22Rv1 (cell line): ENCODE measurements around the gene RPP30.
A peak's percentile ranks its signal among the peaks of the same experiment; 100 is the strongest.

Experiments
- H3K27ac ChIP-seq: fragments of 450-650 bp; 2 replicates; pipeline ENCODE4 v1.5.1; 2017
- CTCF ChIP-seq: fragments of 450-650 bp; IDR thresholded peaks from 2 replicates; pipeline ENCODE4 v1.5.1; 2017; ENCODE audit warnings: mild to moderate bottlenecking
- ZFX ChIP-seq: fragments of 450-650 bp; IDR thresholded peaks from 2 replicates; pipeline ENCODE4 v1.6.1; 2017; ENCODE audit warnings: antibody characterized with exemption, borderline replicate concordance

Gene RPP30

GRCh38 chr10:90924552-90924951 lies 52.8 kb downstream of the RPP30 start:
- no peak for TF ChIP-seq CTCF
- TF ChIP-seq ZFX: no peak
- H3K27ac ChIP-seq: no peak overlapping the region

GRCh38 chr10:90925079-90926029 lies 53.6 kb downstream of the RPP30 start:
- TF ChIP-seq ZFX (no peak), CTCF (no peak)
- H3K27ac ChIP-seq: no peak overlapping the region

- TF ChIP-seq CTCF: no peak
- no peak for TF ChIP-seq ZFX
These were observed 55.5 kb downstream of the RPP30 start for GRCh38 chr10:90927293-90927692.

DNA sequence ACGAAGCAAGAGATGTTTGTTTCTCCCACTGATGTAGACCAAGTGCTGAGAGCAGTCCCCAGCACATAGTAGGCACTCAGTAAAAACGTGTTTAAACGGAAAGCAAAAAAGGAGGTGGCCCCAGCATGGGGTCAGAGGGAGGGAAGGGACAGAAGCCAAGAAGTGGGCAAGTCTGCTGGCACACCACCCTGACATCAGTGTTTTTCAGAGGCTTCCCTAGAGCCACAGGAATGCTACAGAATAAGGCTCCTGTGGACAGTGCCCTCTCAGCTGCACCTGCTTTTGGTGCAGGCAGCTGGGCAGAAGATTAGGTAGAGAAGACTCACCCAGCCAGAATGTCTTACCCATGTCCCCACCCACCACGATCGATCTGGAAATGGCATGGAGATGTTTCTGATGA lies 57.4 kb downstream of the RPP30 start:
- H3K27ac ChIP-seq: no peak overlapping the region
- TF ChIP-seq CTCF (no peak), ZFX (no peak)

More at GRCh38 chr10:90927293-90927692, 55.5 kb downstream of the RPP30 start:
- H3K27ac ChIP-seq: no peak overlapping the region

DNA sequence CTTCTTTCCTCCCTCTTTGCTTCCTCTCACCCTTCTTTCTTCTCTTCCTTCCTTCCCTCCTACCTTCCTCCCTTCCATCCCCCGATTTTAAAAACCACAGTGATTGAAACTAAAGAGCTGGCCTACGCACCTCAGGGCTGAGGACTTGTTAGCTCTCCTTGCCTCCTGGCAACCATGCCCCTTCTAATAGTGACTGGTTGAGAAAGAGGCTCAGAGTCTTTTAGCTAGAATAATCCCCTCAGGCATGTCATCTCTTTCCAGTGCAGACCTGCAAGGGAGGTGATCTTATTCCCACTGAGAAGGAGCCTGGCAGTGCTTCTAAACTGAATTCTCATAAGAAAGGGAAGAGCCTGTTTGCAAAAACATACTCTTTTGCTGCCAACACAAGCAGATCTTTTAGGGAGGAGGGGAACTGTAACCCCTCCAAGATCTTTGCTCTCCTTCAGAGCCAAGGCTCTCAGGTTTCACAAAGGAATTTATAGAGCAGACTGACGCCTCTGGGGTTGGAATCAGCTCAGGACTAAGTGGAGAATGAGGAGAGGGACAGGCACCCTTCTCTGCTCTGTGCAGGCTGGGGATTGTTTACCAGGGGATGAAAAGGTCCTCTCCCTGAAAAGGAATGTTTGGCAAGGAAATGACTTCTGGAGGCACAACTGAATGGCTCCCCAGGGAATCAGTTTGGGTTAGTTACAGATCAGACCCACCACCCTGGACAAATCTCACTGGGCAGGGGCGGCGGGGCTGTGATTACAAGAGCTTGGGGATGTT lies 58.5 kb downstream of the RPP30 start:
- peak overlapping the region; percentile 40 for H3K27ac ChIP-seq
- TF ChIP-seq ZFX (no peak), CTCF (no peak)

DNA sequence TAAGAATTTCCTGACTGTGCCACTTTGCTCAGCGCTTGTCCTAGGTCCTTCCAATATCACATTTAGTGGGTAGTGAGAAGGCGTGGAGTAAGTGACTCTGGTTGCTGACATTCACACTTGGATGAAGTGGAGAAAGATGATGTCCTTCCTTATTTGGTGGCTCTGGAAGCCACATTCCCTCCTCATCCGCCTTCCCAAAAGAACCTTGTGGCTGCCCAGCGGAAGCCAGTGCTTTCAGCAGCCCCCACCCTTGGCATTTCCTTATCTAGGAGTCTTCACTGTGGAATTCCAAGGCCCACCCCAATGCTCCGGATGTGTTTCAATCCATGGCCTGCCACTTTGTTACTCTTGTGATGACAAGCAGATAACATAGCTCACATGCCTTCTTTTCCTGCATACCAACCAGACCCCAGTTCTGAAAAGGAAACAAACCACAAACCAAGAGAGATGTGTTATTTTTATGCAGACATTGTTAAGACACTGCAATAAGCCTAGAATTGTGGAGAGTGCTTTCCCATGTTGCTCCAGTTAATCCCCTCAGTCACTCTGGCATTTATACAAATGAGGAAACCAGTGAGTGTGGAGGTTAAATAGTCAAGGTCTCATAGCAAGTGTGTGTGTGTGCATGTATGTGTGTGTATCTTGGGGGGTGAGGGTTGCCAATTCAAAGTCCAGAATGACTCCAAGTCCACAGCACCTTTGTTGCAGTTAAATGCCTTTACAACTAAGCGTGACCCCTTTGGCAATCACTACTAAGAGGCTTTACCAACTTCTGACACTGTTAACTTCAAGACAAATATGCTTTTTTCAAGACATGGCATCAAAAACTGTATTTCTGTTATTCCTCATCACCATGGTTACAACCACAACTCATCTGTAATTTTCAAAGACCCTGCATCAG lies 59.4 kb downstream of the RPP30 start:
- no peak for TF ChIP-seq ZFX
- no peak for TF ChIP-seq CTCF
- peak overlapping the region; percentile 40 for H3K27ac ChIP-seq
